ENCODE data around the gene ZNF576.
"Not testable (repeated sequence)": the region's sequence is repeated elsewhere in the genome, so short reads cannot be mapped to it uniquely, and the experiment has no call there.

The ZNF576 gene

DNA sequence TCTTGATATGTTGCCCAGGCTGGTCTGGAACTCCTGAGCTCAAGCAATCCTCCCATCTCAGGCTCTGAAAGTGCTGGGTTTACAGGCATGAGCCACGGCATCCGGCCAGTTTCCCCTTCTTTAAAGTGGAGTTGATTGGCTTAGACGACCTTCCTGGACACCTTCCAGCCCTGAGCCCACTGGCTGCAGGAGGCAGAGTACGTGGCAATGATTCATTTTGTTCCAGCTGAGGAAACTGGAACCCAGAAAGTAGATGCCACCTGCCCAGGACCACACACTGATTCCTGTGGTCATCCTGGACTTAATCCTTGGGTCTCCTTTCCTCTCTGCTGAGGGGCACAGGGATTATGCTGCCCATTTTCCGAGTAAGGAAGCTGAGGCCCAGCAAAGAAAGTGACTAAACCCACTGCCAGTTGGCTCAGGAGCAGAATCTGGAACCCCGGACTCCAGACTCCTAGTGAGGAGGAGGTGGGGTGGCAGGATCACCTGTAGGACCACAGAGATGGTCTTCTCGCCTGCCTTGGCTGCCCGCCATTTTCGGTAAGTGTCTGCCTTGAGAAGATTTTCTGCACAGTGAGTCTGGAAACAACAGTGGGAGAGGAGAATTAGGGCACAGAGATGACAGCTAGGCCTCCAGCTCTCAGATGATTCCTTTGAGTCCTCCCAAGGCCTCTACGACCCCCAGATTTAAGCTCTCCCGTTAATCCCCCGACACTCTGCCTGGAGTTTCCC is 21.8 kb upstream of the ZNF576 start:
- Histone ChIP-seq H3K9me3 (ENCODE audit: control insufficient read depth in 2 of 2, low read length in 2 of 2) (no peaks in the 10 kb centered on the region), H3K27ac (ENCODE audit: low read depth in 2 of 2, low read length in 2 of 2) (peak overlapping the region; percentile 63 to 90), H3K36me3 (ENCODE audit: control insufficient read depth in 2 of 2, insufficient read depth in 2 of 2, low read length in 2 of 2) (peaks cover 0 to 3% of the 10 kb centered on the region in 2 donors), H3K4me3 (ENCODE audit: low read length in 2 of 2) (peak overlapping the region; percentile 77 to 98), H3K4me1 (ENCODE audit: control insufficient read depth in 2 of 2, insufficient read depth in 2 of 2, low read length in 2 of 2) (peaks cover 11 to 14% of the 10 kb centered on the region in 2 donors), H3K9ac (ENCODE audit: low read depth in 1 of 2, low read length in 2 of 2) (peak overlapping the region; percentile 89 to 98), H3K27me3 (ENCODE audit: control insufficient read depth in 2 of 2, insufficient read depth in 2 of 2, low read length in 2 of 2) (no peaks in the 10 kb centered on the region)

DNA sequence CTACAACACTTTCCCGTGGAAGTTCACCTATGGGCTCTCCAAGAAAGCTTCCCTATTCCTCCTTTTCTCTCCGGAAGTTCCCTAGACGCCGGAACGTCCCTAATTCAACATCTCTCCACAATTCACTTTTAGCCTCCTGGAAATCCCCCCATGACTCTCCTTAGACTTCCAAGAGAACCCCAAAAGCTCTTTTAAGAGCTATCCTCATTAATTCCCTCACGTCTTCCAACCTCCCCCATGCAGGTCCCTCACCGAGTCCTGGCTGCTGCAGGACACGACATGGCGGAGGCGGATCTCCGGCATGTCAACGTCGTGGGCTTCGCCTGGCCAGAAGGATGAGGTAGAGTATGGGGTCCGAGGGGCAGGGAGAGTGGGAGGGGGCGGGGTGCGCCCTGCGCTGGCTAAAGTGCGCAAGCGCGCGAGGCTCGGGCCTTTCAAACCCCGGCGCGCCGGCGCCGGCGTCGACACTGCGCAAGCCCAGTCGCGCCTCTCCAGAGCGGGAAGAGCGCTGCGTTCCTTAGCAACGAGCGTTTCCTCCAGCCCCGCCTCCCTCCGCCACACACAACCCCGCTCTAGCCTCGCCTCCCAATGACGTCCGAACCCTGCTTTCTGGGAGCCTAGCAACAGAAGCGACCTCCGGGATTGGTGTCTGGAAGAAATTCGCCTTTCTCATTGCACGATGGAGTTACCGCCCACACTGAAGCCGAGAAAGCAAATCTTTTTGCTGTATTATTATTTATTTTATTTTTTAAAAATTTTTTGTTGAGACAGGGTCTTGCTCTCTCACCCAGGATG is 21.0 kb upstream of the ZNF576 start, which contains the start of the genes PINLYP and XRCC1:
Gene PINLYP (plus strand): TSS at position 646 of the 795 bp plus-strand sequence. CDS start 1,391 bp downstream, outside the sequence.
Gene XRCC1 (minus strand): TSS at position 372 of the 795 bp plus-strand sequence. CDS start 69 bp downstream, at position 303.
- no peaks in the 10 kb centered on the region for H3K27me3 ChIP-seq (ENCODE audit: control insufficient read depth in 2 of 2, insufficient read depth in 2 of 2, low read length in 2 of 2)
- H3K27ac ChIP-seq (ENCODE audit: low read depth in 2 of 2, low read length in 2 of 2): peak within 1 kb of the TSS; percentile 63 to 90
- peaks cover 11 to 14% of the 10 kb centered on the region in 2 donors for H3K4me1 ChIP-seq (ENCODE audit: control insufficient read depth in 2 of 2, insufficient read depth in 2 of 2, low read length in 2 of 2)
- H3K9me3 ChIP-seq (ENCODE audit: control insufficient read depth in 2 of 2, low read length in 2 of 2): no peaks in the 10 kb centered on the region
- H3K4me3 ChIP-seq (ENCODE audit: low read length in 2 of 2): peak within 1 kb of the TSS; percentile 77 to 98
- H3K9ac ChIP-seq (ENCODE audit: low read depth in 1 of 2, low read length in 2 of 2): peak within 1 kb of the TSS; percentile 89 to 98
- H3K36me3 ChIP-seq (ENCODE audit: control insufficient read depth in 2 of 2, insufficient read depth in 2 of 2, low read length in 2 of 2): peaks cover 0 to 3% of the 10 kb centered on the region in 2 donors

DNA sequence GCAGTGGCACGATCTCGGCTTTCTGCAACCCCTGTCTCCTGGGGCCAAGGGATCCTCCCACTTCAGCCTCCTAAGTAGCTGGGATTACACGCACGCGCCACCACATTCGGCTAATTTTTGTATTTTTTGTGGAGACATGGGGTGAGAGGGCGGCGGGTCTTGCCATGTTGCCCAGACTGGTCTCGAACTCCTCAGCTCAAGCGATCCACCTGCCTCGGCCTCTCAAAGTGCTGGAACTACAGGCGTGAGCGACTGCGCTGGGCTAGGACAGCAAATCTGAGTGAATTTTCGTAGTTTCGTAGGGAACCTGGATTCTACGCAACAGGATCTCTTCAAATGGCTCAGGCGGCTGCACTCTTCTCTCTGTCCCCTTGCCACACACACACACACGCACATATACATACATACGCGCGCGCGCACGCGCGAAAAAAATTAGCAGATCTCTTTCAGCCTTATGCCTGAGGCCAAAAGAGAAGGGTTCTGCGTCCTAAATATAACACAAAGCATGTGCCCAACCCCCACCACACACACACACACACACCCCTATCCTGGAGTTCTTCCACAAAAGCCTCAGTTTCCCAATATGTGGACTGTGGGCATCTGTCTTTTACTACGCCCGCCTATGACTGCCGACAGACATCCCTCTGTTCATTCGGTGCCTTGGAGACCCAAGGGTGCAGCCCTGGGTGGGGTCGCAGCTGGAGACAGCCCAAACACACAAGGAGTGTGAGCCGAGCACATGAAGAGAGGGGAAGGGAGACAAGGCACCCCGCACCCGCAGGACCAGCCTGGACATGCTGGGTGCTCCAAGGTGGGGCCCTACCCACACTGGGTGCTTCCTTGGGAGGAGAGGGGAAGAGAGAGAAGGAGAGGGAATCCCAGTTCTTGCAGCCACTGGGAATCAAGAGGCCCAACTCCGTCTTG is 20.2 kb upstream of the ZNF576 start:
- peaks cover 11 to 14% of the 10 kb centered on the region in 2 donors for H3K4me1 ChIP-seq (ENCODE audit: control insufficient read depth in 2 of 2, insufficient read depth in 2 of 2, low read length in 2 of 2)
- H3K4me3 ChIP-seq (ENCODE audit: low read length in 2 of 2): peak overlapping the region; percentile 77 to 98
- H3K27me3 ChIP-seq (ENCODE audit: control insufficient read depth in 2 of 2, insufficient read depth in 2 of 2, low read length in 2 of 2): no peaks in the 10 kb centered on the region
- H3K27ac ChIP-seq (ENCODE audit: low read depth in 2 of 2, low read length in 2 of 2): peak overlapping the region; percentile 15 to 23
- peak overlapping the region; percentile 18 to 41 for H3K9ac ChIP-seq (ENCODE audit: low read depth in 1 of 2, low read length in 2 of 2)
- H3K9me3 ChIP-seq (ENCODE audit: control insufficient read depth in 2 of 2, low read length in 2 of 2): no peaks in the 10 kb centered on the region
- no peaks in the 10 kb centered on the region for H3K36me3 ChIP-seq (ENCODE audit: control insufficient read depth in 2 of 2, insufficient read depth in 2 of 2, low read length in 2 of 2)

DNA sequence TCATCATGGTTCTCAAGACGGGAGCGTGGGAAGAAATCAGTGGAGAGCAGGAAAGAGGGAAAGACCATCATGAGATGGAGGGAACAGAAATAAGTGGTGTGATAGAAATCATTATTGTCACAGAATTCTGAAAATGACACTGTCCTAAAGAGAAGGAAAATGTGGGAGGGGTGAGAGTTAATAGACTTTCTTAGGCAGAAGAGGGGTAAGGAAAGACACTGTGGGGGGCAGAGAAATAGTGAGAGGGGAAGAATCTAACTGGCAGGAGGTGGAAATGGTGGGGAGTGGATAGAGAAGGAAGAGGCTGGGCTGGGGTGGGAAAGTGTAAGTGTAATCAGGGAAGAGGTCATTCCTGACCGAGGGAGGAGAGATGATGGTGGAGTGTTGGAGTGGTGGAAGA is 17.6 kb upstream of the ZNF576 start:
- H3K27ac ChIP-seq (ENCODE audit: low read depth in 2 of 2, low read length in 2 of 2): no peak overlapping the region
- no peaks in the 10 kb centered on the region for H3K9me3 ChIP-seq (ENCODE audit: control insufficient read depth in 2 of 2, low read length in 2 of 2)
- H3K36me3 ChIP-seq (ENCODE audit: control insufficient read depth in 2 of 2, insufficient read depth in 2 of 2, low read length in 2 of 2): no peaks in the 10 kb centered on the region
- no peaks in the 10 kb centered on the region for H3K27me3 ChIP-seq (ENCODE audit: control insufficient read depth in 2 of 2, insufficient read depth in 2 of 2, low read length in 2 of 2)
- H3K9ac ChIP-seq (ENCODE audit: low read depth in 1 of 2, low read length in 2 of 2): no peak overlapping the region
- H3K4me3 ChIP-seq (ENCODE audit: low read length in 2 of 2): no peak overlapping the region
- H3K4me1 ChIP-seq (ENCODE audit: control insufficient read depth in 2 of 2, insufficient read depth in 2 of 2, low read length in 2 of 2): peaks cover 11 to 16% of the 10 kb centered on the region in 2 donors

DNA sequence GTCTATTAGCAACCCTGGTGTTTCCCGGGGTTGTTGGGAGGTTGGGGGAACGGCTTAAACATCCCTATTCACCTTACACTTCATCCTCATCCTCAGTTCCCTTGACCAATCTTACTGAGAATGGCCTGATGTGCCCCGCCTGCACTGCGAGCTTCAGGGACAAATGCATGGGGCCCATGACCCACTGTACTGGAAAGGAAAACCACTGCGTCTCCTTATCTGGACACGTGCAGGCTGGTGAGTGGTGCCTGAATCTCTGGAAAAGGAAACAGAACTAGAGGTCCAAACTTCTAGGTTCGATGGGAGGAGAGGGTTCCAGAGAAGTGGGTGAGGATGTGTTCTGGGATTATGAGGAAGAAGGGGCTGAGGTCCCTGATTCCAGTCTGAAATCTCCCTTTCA is 14.9 kb upstream of the ZNF576 start:
- Histone ChIP-seq H3K27ac (ENCODE audit: low read depth in 2 of 2, low read length in 2 of 2) (no peak overlapping the region), H3K27me3 (ENCODE audit: control insufficient read depth in 2 of 2, insufficient read depth in 2 of 2, low read length in 2 of 2) (no peaks in the 10 kb centered on the region), H3K36me3 (ENCODE audit: control insufficient read depth in 2 of 2, insufficient read depth in 2 of 2, low read length in 2 of 2) (no peaks in the 10 kb centered on the region), H3K4me3 (ENCODE audit: low read length in 2 of 2) (peak overlapping the region; percentile 1 to 57), H3K9me3 (ENCODE audit: control insufficient read depth in 2 of 2, low read length in 2 of 2) (no peaks in the 10 kb centered on the region), H3K4me1 (ENCODE audit: control insufficient read depth in 2 of 2, insufficient read depth in 2 of 2, low read length in 2 of 2) (peaks cover 0 to 2% of the 10 kb centered on the region in 2 donors), H3K9ac (ENCODE audit: low read depth in 1 of 2, low read length in 2 of 2) (no peak overlapping the region)

DNA sequence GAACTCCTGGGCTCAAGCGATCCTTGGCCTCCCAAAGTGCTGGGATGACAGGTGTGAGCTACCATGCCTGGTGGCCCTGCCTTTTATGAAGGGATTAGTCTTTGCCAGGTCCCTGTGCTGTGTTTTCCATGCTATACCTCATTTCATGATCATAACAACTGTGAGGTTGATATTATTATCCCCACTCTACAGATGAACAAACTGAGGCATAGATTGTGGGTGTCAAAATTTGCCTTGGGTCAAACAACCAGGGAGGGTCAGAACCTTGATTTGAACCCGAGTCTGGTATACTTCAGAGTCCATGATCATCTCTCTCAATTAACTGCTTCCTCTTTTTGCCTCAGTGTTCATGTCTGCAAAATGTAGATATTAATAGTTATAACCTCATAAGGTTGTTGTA is 13.9 kb upstream of the ZNF576 start:
- Histone ChIP-seq H3K4me3 (ENCODE audit: low read length in 2 of 2) (no peak overlapping the region), H3K4me1 (ENCODE audit: control insufficient read depth in 2 of 2, insufficient read depth in 2 of 2, low read length in 2 of 2) (peaks cover 0 to 2% of the 10 kb centered on the region in 2 donors), H3K9me3 (ENCODE audit: control insufficient read depth in 2 of 2, low read length in 2 of 2) (no peaks in the 10 kb centered on the region), H3K9ac (ENCODE audit: low read depth in 1 of 2, low read length in 2 of 2) (no peak overlapping the region), H3K36me3 (ENCODE audit: control insufficient read depth in 2 of 2, insufficient read depth in 2 of 2, low read length in 2 of 2) (no peaks in the 10 kb centered on the region), H3K27ac (ENCODE audit: low read depth in 2 of 2, low read length in 2 of 2) (no peak overlapping the region), H3K27me3 (ENCODE audit: control insufficient read depth in 2 of 2, insufficient read depth in 2 of 2, low read length in 2 of 2) (no peaks in the 10 kb centered on the region)

DNA sequence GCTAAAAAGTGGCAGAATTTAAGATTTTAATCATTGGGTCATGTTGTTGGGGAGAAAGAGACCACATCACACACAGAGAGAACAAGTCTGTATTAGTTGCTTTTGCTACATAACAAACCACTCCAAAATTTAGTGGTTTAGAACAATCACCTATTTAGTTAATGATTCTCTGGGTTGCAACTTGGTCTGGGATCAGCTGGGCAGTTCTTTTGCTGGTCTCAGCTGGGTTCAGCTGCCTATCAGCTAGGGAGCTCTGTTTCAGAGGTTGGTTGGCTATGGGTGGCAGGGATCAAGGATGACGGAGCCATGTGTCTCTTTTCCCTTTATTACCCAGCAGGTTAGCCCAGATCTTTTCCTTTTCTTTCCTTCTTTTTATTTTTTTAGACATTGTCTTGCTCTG is 11.9 kb upstream of the ZNF576 start:
- Histone ChIP-seq H3K4me3 (ENCODE audit: low read length in 2 of 2) (no peak overlapping the region), H3K4me1 (ENCODE audit: control insufficient read depth in 2 of 2, insufficient read depth in 2 of 2, low read length in 2 of 2) (peaks cover 0 to 2% of the 10 kb centered on the region in 2 donors), H3K27me3 (ENCODE audit: control insufficient read depth in 2 of 2, insufficient read depth in 2 of 2, low read length in 2 of 2) (no peaks in the 10 kb centered on the region), H3K36me3 (ENCODE audit: control insufficient read depth in 2 of 2, insufficient read depth in 2 of 2, low read length in 2 of 2) (no peaks in the 10 kb centered on the region), H3K9me3 (ENCODE audit: control insufficient read depth in 2 of 2, low read length in 2 of 2) (no peaks in the 10 kb centered on the region), H3K27ac (ENCODE audit: low read depth in 2 of 2, low read length in 2 of 2) (no peak overlapping the region), H3K9ac (ENCODE audit: low read depth in 1 of 2, low read length in 2 of 2) (no peak overlapping the region)

DNA sequence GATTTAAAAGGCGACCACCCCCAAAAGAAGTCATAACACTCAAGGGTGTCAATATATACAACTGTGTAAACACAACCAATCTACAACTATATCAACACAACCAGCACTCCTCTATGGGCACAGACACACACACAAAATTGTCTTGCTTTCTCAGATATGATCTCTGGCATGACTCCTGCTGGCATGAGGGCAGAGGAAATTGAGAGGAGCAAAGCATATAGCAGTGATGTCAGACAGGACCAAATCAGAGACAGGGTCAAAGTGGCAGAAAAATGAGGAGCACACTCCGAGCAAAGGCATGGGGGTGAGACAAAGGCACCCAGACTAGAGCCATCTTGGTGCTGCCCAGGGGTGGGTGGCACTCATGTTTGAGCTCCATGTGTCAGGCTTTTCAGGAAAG is 10.0 kb upstream of the ZNF576 start:
- Histone ChIP-seq H3K9ac (ENCODE audit: low read depth in 1 of 2, low read length in 2 of 2) (no peak overlapping the region), H3K36me3 (ENCODE audit: control insufficient read depth in 2 of 2, insufficient read depth in 2 of 2, low read length in 2 of 2) (peaks cover 0 to 8% of the 10 kb centered on the region in 2 donors)

DNA sequence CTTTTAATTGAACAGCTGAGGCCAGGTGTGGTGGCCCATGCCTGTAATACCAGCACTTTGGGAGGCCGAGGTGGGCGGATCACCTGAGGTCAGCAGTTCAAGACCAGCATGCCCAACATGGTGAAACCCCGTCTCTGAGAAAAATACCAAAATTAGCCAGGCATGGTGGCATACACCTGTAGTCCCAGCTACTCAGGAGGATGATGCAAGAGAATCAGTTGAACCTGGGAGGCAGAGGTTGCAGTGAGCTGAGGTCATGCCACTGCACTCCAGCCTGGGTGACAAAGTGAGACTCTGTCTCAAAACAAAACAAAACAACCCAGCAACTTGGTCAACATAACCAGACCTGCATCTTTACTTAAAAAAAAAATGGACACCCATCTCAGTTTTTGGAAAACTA is 9.4 kb upstream of the ZNF576 start:
- not testable (repeated sequence) for H3K9ac ChIP-seq (ENCODE audit: low read depth in 1 of 2, low read length in 2 of 2); H3K4me3 ChIP-seq (ENCODE audit: low read length in 2 of 2); H3K27me3 ChIP-seq (ENCODE audit: control insufficient read depth in 2 of 2, insufficient read depth in 2 of 2, low read length in 2 of 2); H3K27ac ChIP-seq (ENCODE audit: low read depth in 2 of 2, low read length in 2 of 2); H3K9me3 ChIP-seq (ENCODE audit: control insufficient read depth in 2 of 2, low read length in 2 of 2); H3K36me3 ChIP-seq (ENCODE audit: control insufficient read depth in 2 of 2, insufficient read depth in 2 of 2, low read length in 2 of 2); H3K4me1 ChIP-seq (ENCODE audit: control insufficient read depth in 2 of 2, insufficient read depth in 2 of 2, low read length in 2 of 2)

More for the DNA sequence above, 10.0 kb upstream of the ZNF576 start:
- Histone ChIP-seq H3K4me3 (ENCODE audit: low read length in 2 of 2) (no peak overlapping the region), H3K9me3 (ENCODE audit: control insufficient read depth in 2 of 2, low read length in 2 of 2) (no peaks in the 10 kb centered on the region), H3K27me3 (ENCODE audit: control insufficient read depth in 2 of 2, insufficient read depth in 2 of 2, low read length in 2 of 2) (no peaks in the 10 kb centered on the region), H3K27ac (ENCODE audit: low read depth in 2 of 2, low read length in 2 of 2) (no peak overlapping the region), H3K4me1 (ENCODE audit: control insufficient read depth in 2 of 2, insufficient read depth in 2 of 2, low read length in 2 of 2) (peaks cover 0 to 2% of the 10 kb centered on the region in 2 donors)

Measured in mucosa of rectum (tissue), 2 donors.